Stomach (tissue), 4 donors: ENCODE results near the gene RALGAPB.

Experiments used
- EP300 ChIP-seq: sonication (generic); formaldehyde crosslinking; IDR thresholded peaks from one replicate; pipeline ENCODE4 v1.6.1; 2017; ENCODE audit warnings: antibody characterized with exemption
- POLR2A ChIP-seq, 4 donors: fragments of 450-650 bp; IDR thresholded peaks; one replicate each; pipeline ENCODE4 v1.6.1; 2016; ENCODE audit warnings: antibody characterized with exemption in 4 of 4, control low read depth in 2 of 4, mild to moderate bottlenecking in 1 of 4, moderate library complexity in 1 of 4
- POLR2AphosphoS5 ChIP-seq, 3 donors: sonication (generic); formaldehyde crosslinking; IDR thresholded peaks; one replicate each; pipeline ENCODE4 v1.6.1; 2016; ENCODE audit warnings: antibody characterized with exemption in 3 of 3
- TF ChIP-seq, protein P1 (sequence below), 7 experiments: fragments of 450-650 bp in 4 of 7; fragments of 200-600 bp in 3 of 7; sonication (generic) in 3 of 7; IDR thresholded peaks; one replicate each; pipeline ENCODE4 v1.5.1; 2016 to 2019; ENCODE audit warnings: antibody characterized with exemption in 7 of 7, control low read depth in 2 of 7, mild to moderate bottlenecking in 1 of 7

DNA sequence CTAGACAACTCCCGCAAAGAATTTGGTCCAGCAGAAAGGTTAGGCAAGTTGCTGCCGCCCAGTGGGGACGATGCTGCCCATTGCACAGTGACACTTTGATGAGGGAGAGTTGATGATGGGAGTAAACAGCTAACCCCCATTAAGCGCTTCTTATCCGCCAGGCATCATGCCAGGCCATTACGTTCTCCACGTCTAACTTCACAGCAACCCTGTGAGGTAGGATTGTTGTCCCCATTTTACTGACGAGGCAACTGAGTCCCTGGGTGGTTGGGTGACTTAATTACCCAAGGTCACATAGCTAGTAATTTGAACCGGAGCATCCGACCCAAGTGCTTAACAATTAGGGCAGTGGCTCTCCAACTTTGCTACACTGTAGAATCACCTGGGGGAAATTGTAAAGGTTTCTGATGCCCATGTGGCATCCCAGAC lies 738 bp downstream of the RALGAPB start:
- TF ChIP-seq, protein P1, sequence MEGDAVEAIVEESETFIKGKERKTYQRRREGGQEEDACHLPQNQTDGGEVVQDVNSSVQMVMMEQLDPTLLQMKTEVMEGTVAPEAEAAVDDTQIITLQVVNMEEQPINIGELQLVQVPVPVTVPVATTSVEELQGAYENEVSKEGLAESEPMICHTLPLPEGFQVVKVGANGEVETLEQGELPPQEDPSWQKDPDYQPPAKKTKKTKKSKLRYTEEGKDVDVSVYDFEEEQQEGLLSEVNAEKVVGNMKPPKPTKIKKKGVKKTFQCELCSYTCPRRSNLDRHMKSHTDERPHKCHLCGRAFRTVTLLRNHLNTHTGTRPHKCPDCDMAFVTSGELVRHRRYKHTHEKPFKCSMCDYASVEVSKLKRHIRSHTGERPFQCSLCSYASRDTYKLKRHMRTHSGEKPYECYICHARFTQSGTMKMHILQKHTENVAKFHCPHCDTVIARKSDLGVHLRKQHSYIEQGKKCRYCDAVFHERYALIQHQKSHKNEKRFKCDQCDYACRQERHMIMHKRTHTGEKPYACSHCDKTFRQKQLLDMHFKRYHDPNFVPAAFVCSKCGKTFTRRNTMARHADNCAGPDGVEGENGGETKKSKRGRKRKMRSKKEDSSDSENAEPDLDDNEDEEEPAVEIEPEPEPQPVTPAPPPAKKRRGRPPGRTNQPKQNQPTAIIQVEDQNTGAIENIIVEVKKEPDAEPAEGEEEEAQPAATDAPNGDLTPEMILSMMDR (IDR thresholded peaks at IDR 0.05), result no peak
- TF ChIP-seq EP300, result no peak
- TF ChIP-seq POLR2A (IDR thresholded peaks at IDR 0.05), result no peak
- TF ChIP-seq POLR2AphosphoS5 (IDR thresholded peaks at IDR 0.05), result no peak
